HEK293T (cell line): ENCODE data around the gene SMAGP.

Experiments used
- CTCF ChIA-PET: fragments of 350-600 bp; formaldehyde crosslinking; extraction: SDS; loops from one replicate; lab custom pipeline; 2021; ENCODE audit warnings: antibody characterized with exemption, inconsistent platforms; lab: Yijun Ruan, JAX
- POLR2A ChIA-PET: fragments of 350-600 bp; formaldehyde crosslinking; extraction: SDS; loops from one replicate; lab custom pipeline; 2020; ENCODE audit warnings: antibody characterized with exemption, inconsistent platforms; lab: Yijun Ruan, JAX
- DNase-seq: peaks from one replicate; pipeline ENCODE4 v3.0.0; 2012; ENCODE audit warnings: mixed read lengths; ENCODE audit errors: extremely low spot score
- BHLHE40 ChIP-seq: fragments of 450-650 bp; IDR thresholded peaks from 2 replicates; pipeline ENCODE4 v1.6.1; 2016; ENCODE audit warnings: mild to moderate bottlenecking, moderate library complexity, borderline replicate concordance
- CTBP1 ChIP-seq: fragments of 450-650 bp; IDR thresholded peaks from 2 replicates; pipeline ENCODE4 v1.6.1; 2016; ENCODE audit warnings: borderline replicate concordance
- ELF4 ChIP-seq: fragments of 450-650 bp; IDR thresholded peaks from 2 replicates; pipeline ENCODE4 v1.6.1; 2017; ENCODE audit warnings: antibody characterized with exemption
- FOXK2 ChIP-seq: fragments of 450-650 bp; IDR thresholded peaks from 2 replicates; pipeline ENCODE4 v1.6.1; 2016; ENCODE audit warnings: mild to moderate bottlenecking
- FOXM1 ChIP-seq: fragments of 450-650 bp; IDR thresholded peaks from 2 replicates; pipeline ENCODE4 v1.6.1; 2017; ENCODE audit warnings: mild to moderate bottlenecking, borderline replicate concordance
- L3MBTL2 ChIP-seq: fragments of 450-650 bp; conservative IDR thresholded peaks from 2 replicates; pipeline ENCODE4 v1.6.1; 2016; ENCODE audit warnings: mild to moderate bottlenecking
- LEF1 ChIP-seq: fragments of 450-650 bp; IDR thresholded peaks from 2 replicates; pipeline ENCODE4 v1.6.1; 2017; ENCODE audit warnings: mild to moderate bottlenecking, borderline replicate concordance
- NFRKB ChIP-seq: fragments of 450-650 bp; IDR thresholded peaks from 2 replicates; pipeline ENCODE4 v1.6.1; 2016; ENCODE audit warnings: mild to moderate bottlenecking, moderate library complexity
- SP1 ChIP-seq: fragments of 450-650 bp; IDR thresholded peaks from 2 replicates; pipeline ENCODE4 v1.6.1; 2017
- SUZ12 ChIP-seq: fragments of 450-650 bp; IDR thresholded peaks from 2 replicates; pipeline ENCODE4 v1.6.1; 2016; ENCODE audit warnings: mild to moderate bottlenecking
- ZNF384 ChIP-seq: fragments of 450-650 bp; IDR thresholded peaks from 2 replicates; pipeline ENCODE4 v1.6.1; 2016
- TF ChIP-seq, protein P1 (sequence below): fragments of 450-650 bp; IDR thresholded peaks from 2 replicates; pipeline ENCODE4 v1.6.1; 2016

The SMAGP gene

DNA sequence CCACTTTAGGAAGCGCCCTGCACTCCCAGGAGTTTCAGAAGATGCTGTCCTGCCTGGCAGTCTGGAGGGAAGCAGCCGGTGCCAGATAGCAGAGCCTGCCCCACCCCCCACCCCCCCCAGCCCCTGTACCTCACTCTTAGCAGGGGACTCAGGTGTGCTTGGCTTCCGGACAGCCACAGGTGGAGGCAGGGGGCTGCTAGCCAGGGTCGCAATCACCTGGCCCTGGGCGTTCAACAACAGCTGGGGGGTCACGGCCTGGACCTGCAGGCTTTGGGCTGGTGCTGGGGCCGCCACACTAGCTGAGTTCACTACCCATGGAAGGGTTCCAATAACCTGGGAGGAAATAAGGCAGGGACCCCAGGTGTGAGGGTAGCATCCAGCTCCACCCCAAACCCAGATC lies 74.4 kb downstream of the SMAGP start:
- no peak for TF ChIP-seq FOXK2
- no peak for TF ChIP-seq LEF1
- no peak for TF ChIP-seq FOXM1
- TF ChIP-seq BHLHE40, result no peak
- no peak for TF ChIP-seq ZNF384
- TF ChIP-seq SUZ12, result no peak
- no peak for TF ChIP-seq CTBP1
- TF ChIP-seq ELF4, result no peak
- no peak for TF ChIP-seq L3MBTL2
- no peak for TF ChIP-seq SP1
- no peak for TF ChIP-seq NFRKB
- TF ChIP-seq, protein P1, sequence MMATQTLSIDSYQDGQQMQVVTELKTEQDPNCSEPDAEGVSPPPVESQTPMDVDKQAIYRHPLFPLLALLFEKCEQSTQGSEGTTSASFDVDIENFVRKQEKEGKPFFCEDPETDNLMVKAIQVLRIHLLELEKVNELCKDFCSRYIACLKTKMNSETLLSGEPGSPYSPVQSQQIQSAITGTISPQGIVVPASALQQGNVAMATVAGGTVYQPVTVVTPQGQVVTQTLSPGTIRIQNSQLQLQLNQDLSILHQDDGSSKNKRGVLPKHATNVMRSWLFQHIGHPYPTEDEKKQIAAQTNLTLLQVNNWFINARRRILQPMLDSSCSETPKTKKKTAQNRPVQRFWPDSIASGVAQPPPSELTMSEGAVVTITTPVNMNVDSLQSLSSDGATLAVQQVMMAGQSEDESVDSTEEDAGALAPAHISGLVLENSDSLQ, result no peak
- ChIA-PET CTCF (no interaction called here), POLR2A (no interaction called here)
- DNase-seq, result no peak
